HG03066 (cell line): ENCODE data around the gene PDZRN3.
"Not testable (repeated sequence)": the region's sequence is repeated elsewhere in the genome, so short reads cannot be mapped to it uniquely, and the experiment has no call there.

Experiments used
- ATAC-seq: cut with Tn5 transposase; IDR thresholded peaks from one replicate; pipeline ENCODE4 v1.9.1; 2021; ENCODE audit warnings: low read depth; ENCODE audit not compliant: unreplicated experiment

Gene PDZRN3

DNA sequence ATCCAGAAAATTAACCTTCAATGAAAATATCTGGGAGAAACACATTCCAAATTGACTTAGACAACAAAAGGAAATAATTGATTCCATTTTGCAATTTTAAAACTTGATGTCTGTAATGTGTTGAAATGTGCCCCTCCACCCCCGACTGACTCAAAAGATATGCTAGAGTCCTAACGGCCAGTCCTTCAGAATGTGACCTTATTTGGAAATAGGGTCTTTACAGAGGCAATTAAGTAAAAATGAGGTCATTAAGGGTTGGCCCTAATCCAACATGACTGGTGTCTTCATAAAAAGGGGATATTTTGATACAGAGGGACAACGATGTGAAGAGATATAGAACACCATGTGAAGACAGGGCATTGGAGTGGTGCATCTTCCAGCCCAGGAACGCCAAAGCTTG lies 153.9 kb downstream of the PDZRN3 start:
- ATAC-seq = no peak

DNA sequence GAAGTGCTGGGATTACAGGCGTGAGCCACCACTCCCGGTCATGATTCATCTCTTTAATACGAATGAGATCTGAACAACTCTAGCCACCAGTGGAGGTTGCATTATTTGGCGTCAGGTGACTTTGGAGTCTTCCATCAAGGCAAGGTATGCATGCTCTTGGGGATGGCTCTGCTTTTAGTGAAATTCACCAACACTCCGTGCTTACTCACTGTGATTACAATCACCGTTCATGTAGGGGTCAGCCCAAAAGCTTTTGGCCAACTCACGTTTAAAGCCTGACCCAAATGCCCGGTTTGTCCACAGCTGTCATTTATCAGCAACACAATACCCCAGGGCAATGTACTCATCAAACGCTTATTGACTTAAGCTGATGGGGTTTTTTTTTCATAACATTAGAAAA lies 155.4 kb downstream of the PDZRN3 start:
- no peak for ATAC-seq

DNA sequence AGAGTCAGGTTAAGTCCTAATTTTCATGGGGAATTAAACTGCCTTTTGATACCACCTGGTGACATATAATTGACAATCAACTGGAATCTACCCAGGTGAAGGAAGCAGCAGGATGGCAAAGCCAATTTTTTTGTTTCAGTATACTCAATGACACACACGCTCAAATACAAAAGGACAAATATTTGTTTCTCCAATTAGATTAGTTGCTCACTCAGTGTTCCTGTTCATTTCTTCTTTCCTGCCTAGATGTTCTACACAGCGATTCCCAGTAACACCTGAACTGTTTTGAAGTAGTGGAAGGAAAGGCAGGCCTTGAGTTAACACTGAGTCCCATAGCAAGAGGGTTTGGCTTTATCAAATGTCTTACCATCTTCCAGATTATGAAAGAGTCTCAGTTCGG lies 157.5 kb downstream of the PDZRN3 start:
- ATAC-seq = no peak

DNA sequence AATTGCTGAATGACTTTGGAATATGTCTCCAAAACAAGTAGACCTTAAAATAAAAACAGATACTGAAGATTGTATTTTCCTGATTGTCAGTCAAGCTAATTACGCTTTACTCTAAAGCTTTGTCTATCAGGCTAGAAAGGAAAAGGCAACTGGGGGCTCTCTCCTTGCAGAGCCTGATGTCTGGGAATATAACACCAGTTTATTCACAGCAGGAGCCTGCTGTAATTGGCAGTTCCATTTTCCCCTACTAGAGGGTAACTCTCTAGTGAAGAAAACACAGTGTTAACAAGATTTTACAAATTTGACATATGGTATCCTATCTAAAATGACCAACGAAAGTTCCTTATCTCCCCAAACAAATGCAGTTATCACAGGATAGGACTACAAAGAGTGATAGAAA lies 158.8 kb downstream of the PDZRN3 start:
- no peak for ATAC-seq

DNA sequence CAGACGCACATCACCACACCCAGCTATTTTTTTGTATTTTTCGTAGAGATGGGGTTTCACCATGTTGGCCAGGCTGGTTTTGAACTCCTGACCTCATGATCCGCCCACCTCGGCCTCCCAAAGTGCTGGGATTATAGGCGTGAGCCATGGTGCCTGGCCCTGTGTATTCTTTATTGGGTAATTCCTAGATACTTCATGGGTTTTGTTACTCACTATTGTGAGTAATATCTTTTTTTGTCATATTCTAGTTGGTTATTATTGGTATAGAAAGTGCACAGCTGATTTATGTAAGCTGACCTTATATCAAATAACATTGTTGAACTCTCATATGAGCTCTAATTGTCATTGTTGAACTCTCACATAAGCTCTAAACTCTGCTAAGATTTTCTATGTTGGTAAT lies 160.6 kb downstream of the PDZRN3 start:
- ATAC-seq = not testable (repeated sequence)

DNA sequence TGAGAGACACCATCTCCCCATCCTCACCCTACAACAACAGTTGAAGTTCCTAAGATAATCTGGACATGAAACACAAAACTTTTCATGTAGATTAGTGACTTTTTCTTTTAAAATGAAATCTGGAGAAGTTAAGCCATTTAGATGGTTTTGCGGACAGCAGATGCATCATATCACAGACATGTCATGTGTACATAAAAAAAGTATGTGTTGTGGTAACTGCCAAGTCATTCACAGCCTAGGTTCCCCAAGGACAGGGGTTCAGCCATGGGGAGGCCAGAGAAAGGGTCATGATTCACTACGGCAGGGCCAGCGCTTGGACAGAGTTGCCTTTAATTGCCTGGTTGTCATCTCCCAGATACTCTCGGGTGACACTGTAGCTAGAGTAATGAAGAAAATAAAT lies 163.2 kb downstream of the PDZRN3 start:
- ATAC-seq = no peak

DNA sequence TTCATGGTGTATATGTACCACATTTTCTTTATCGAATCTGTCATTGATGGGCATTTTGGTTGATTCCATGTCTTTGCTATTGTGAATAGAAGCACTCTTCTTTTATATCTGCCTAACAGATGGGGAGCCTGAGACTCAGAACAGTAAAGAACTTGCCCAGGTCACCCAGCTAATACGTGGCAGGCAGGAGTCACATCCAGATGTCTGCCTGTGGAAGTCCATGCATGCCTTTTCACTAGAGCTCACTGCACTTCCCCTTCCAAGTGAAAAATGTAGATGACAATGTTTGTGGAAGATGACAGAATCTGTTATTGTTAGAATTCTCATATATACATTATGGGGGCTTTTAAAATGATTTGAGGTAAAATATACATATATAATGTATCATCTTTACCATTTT lies 165.0 kb downstream of the PDZRN3 start:
- no peak for ATAC-seq

DNA sequence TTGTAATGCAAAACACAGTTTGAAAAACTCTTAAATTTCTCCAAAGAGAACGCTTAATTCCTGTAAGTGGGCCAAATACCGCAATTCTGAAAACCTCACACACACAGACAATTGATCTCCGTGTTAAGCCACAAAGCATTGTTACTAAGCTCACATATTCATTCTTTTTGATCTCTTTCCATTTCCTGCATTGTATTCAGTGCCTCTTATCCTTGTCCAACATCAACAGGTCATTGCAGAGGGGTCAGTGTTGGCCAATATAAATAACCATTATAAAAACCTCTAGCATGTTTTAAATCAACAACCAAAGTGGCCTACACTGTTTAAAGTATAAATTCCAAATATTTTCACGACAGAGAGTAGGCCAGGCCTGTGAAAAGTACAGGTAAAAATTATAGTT lies 171.1 kb downstream of the PDZRN3 start:
- ATAC-seq = no peak

DNA sequence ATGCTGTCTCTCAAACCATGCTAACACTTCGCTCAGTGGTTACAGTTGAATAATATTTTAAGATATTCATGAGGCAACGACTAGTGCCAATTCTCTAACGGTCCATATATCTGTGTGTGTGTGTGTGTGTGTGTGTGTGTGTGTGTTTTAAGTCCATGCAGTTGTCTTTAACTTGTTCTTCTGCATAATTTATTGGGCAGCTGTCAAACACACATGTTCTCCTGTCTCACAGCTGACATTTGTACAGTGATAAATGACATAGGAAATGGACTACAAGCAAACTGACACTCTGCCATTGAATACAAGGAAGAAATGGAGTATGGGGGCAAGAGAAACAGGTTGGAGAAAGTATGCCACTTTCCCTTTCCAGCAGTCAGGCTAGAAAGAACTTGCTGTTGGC lies 172.0 kb downstream of the PDZRN3 start:
- no peak for ATAC-seq

DNA sequence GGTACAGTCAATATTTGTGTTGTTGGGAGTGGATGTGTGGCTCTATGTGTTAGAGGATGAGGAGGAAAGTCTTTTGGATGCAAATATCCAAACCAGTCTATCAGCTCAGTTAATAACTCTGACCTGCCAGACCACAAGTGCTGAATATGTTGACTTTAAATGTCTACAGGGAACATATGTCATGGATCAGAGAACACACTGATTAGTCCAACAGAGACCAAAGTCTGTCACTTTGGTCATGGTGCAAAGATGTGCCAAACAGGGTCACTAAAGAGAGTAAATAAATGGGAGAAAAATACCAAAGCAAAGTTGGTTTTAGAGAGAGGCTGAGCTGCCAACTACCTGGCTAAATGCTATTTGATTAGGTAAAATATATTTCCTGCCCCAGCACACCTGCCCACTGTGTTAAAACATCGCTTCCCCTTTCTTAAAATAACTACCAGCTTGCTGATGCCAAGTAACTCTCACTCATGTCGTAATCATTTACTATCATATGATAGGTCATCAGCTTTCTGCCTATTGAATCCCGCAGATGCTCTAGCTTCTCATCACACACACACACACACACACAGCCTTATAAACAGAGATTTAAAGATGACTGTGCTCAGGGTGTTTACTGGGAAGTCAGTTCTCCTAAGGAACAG lies 173.3 kb downstream of the PDZRN3 start:
- ATAC-seq = no peak

DNA sequence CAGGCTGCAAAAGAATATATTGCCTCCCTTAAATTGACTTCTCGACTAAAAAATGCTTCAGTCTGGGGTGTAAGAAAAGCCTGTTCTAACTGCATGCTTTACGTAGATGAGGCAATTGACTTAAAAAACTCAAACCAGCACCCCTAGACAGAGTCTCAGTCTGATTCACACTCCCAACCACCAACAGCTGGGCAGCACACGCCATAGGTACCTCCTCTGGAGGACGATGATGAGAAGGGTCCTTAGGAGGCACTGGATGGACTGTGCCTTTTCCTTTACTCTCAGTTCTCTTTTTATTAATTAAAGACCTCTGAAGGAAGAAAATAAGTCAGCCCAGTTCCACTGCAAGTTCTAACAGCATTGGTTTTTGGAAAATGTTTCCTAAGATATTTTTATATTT lies 175.0 kb downstream of the PDZRN3 start:
- ATAC-seq = peak; percentile 31

DNA sequence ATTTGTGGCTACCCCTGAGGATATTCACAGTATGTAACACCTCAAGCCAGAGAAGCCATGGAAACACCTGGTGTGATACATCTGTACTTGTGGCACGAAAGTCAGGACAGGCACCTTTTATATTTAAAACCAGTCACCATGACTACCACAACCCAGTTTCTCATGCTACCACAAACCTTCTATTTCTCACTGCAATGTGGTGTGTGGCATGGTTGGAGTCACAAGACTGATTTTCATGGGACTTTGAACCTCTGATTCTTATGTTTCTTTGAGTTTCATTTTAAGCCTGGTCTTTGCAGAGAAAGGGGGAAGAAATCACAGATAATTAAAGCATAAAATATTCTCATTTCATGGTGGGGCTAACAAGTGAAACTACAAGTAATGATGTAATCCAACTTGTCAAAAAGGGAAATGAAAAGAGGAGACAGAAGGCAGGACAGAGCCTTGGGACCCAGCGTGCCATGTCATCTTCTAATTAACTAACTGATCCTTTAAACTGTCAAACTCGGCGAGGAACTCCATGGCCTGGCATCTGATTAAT lies 175.9 kb downstream of the PDZRN3 start:
- peak; percentile 90 for ATAC-seq

DNA sequence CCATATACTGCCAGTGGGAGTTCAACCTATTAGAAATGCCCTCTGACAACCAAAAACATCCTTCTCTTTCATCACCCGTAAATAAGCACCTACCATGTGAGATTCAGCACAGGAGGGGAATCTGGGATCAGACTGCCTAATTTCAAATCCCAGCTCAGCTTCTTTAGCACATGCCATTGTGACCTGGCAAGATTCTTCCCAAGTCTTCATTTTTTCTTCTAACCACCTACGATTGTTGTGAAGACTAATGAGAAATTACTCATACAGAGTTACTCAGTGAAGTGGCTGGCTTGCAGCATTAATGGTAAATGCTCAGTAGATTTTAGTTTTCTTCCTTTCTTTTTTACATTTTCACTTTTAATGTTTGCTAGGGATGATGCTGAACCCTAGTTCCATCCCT lies 176.7 kb downstream of the PDZRN3 start:
- ATAC-seq = no peak

DNA sequence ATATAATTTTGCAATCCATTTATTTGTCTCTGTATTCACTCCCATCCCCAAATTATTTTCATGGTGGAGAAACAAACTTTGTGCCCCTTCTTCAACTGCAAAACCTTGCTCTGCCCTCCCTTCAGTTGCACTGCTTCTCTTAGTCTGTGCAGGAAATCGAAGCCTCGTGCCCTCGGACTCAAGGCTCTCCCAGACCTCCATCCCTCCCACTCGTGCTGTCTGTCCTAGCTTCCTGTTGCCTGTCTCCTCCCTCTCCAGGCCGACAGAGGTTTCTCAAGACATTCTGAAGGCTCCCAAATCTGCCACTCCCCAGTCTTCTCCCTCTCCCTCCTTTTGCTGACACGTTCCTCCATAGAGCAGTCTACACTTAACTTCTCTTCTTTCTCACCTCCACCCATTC lies 177.6 kb downstream of the PDZRN3 start:
- ATAC-seq = no peak

DNA sequence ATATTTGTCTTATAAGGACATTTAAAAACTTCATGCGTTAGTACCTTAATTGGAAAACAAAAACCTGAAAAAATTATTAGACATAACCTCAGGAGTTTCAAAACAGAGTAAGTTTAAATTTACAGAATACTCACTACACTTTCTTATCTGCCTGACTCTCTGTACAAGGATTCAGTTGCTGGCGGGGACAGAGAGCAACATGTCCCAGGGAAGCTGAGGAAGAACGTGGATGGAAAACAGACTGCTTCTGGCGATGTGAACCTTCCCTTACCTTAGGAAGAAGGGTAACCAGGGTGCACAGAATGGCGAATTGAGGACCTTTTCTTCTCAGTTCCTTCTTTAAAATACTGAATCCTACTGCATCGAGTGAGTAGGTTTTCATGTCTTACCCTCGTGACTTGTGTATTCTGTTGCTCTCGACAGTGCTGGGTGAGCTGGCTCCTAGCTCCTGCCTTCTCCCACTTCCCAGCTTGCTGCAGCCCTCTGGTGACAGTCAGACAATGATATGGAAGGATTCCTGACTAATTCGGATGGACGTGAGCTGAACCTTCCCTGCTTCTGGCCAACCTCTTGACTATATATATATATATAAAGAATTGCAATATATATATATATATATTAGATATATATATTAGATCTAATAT lies 178.2 kb downstream of the PDZRN3 start:
- ATAC-seq = no peak

DNA sequence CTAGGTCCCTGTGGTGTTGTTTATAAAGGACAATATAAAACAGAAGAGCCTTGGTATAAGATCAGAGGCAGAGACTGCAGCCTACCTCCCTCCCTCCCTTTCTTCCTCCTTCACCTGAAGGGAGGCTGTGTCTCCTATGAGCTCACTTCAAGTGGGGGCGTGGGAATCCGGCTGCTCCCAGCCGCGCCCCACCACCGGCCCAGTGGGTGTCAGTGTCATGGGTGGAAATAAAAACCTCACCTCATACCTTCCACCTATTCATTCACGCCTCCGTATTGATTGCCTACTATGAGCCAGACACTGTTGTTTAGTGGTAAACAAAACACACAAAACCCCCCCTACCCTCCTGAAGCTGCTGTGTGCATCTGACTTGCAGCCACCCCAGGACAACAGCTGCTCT lies 181.9 kb downstream of the PDZRN3 start:
- ATAC-seq = no peak

DNA sequence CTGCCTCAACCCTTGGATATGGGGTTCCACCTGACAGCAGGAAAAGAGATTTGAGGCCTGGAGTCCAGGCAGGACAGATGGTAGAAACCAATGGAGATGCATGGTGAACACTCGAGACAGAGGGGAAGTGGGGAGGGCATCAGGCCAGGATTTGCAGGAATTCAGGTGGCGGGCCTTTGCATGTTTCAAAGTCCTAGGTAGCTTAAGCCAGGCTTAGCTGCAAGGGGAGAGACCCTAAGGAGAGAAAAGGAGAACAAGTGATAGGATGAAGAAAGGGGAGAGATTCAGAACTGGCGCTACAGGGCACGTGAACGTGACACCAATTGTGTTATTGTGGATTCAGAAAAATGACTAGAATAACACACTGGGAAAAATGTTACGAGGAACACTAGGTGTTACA lies 182.6 kb downstream of the PDZRN3 start:
- no peak for ATAC-seq

DNA sequence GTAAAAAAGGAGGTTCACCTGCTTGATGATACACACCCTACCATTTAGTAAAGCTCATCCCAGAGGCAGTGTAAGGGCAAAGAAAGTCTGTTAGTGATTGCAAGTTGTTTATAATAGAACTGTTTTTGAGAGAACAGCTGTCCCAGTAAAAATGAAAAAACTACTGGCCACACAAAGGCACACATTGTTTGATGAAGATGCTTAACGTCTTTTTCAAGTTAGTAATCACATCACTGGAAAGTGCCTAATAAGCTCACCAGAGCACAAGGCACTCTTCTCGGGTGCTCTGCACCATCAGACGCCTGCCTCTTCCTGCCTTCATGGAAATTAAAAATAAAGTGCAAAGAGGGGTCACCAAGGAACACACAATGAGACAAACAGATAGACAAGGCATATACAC lies 186.9 kb downstream of the PDZRN3 start:
- ATAC-seq = no peak

DNA sequence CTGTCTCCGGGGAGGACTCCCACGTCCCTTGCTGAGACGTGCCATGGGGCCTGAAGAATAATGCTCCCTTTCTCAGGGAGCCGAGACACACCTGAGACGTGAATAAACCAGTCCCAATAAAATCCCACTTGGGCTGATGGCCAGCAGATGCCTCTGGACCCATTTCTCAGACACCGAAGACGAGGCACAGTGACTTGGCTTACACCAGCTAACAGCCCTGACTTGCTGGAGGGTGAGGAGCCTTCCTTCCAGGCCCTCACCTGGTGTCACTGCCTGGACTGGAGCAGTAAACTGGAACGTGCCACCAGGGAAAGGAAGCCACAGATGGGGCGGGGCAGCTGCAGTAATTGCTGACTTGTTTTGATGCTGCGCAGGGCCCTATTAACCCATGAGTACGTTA lies 189.7 kb downstream of the PDZRN3 start:
- no peak for ATAC-seq

DNA sequence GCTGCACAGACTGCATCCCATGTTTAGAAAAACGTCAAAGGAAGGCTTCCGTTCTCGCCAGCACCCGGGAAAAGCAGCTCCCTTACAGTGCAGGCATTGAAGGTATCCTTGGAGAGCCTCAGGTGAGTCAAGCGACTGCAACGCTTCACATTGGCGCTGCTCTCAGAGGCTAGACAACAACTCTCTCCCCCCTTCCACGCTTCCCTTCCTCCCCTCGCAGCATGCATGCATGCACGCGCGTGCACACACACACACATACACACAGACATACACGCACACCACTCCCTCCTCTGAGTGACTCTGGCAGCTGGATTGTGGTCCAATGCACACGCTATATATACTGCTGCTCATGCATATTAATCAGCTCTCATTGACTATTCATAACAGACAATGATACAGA lies 191.1 kb downstream of the PDZRN3 start:
- ATAC-seq = no peak

DNA sequence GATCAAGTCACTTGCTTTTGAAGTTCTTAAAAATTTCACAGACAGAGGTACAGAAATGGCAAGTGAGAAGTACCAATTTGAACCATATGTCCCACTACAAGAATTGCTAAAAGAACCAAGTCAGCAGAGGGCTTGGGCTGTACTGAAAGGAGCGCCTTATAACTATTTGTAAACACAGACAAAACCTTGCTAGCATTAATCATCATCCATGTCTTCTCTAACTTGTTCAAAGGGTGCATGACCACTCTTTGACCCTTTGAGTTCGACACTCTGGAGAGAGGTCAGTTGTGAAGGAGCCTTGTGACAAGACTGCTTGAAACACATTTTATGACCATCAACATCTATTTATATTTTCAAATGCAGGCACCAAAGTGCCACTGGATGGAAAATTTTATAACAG lies 191.7 kb downstream of the PDZRN3 start:
- ATAC-seq = no peak

DNA sequence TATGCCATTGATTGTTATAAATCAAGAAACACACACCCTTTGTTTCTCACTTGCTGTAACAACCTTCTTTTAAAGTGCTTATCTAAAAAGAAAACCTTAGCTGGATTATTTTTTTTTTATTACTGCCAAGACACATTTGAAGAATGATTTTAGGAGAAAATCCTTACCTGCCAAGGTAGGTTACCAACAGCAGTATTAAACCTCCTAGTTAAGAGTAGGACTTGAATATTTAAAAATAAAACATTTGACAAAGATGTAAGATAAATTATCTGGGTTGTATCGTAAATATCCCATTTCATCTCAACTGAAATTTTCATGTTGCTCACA lies 192.1 kb downstream of the PDZRN3 start:
- no peak for ATAC-seq
